ENCODE results near the gene DGKG. TPM values are rescaled to one million over a fixed set of nuclear protein-coding genes. Genes with fewer than 3 reads are reported as not detected.

DGKG gene
- total and polyA plus RNA-seq, 2 of the 8 experiments (the other 6 are each of a cell fraction or from before 2014, with no cell fraction given), result 0.30 to 0.48 TPM

GRCh38 chr3:186218421-186218820 lies 143.6 kb downstream of the DGKG start:
- H2BK5ac ChIP-seq (ENCODE audit: low read depth, low read length), result no peak overlapping the region
- no peak overlapping the region for H3K4me2 ChIP-seq (ENCODE audit: insufficient read depth in 1 of 2, low read depth in 2 of 2, low read length in 2 of 2)
- no peak overlapping the region for H3K18ac ChIP-seq (ENCODE audit: extremely low read depth, low read length)
- H3K4me1 ChIP-seq (replicated peaks in 1 of 4; ENCODE audit: control insufficient read depth in 3 of 4, insufficient read depth in 4 of 4, low read length in 3 of 4), result no peaks in the 10 kb centered on the region
- no peak overlapping the region for H4K5ac ChIP-seq (ENCODE audit: insufficient read length, low read depth, low read length)
- no peak overlapping the region for H2BK120ac ChIP-seq (replicated peaks; ENCODE audit: low read depth, low read length)
- no peak overlapping the region for H2BK20ac ChIP-seq (ENCODE audit: low read length)
- H3K79me1 ChIP-seq (ENCODE audit: low read depth, low read length), result no peaks in the 10 kb centered on the region
- FAIRE-seq (no peak), DNase-seq (ENCODE audit: low read depth in 1 of 2, low spot score in 2 of 2) (no peak)
- H4K8ac ChIP-seq (ENCODE audit: extremely low read depth, insufficient read depth, low read length), result no peak overlapping the region
- no peaks in the 10 kb centered on the region for H3K36me3 ChIP-seq (ENCODE audit: control insufficient read depth in 2 of 4, insufficient read depth in 4 of 4, low read length in 3 of 4)
- no peak overlapping the region for H3K56ac ChIP-seq (replicated peaks; ENCODE audit: insufficient read length, low read depth, low read length)
- 90% methylated on average over 2 of the region's 8 CpGs; no CpG with 5 or more reads in 1 of the 2 experiments for WGBS, 2 experiments (ENCODE audit: extremely low coverage in 1 of 2, insufficient coverage in 1 of 2, insufficient read length in 1 of 2, insufficient replicate concordance in 2 of 2, low coverage in 1 of 2, low lambda C conversion rate in 2 of 2, missing lambda C conversion rate in 1 of 2)
- no peaks in the 10 kb centered on the region for H3K27me3 ChIP-seq (replicated peaks in 1 of 4; ENCODE audit: control insufficient read depth in 3 of 4, extremely low read depth in 1 of 4, insufficient read depth in 3 of 4, low read length in 3 of 4)
- no peak overlapping the region for H3K9ac ChIP-seq (replicated peaks in 1 of 4; ENCODE audit: extremely low read depth in 1 of 4, low read depth in 3 of 4, low read length in 3 of 4)
- no peak overlapping the region for H3K4me3 ChIP-seq (ENCODE audit: extremely low read depth in 1 of 4, insufficient read depth in 2 of 4, low read depth in 3 of 4, low read length in 4 of 4)
- H3K27ac ChIP-seq (ENCODE audit: low read depth, low read length), result no peak overlapping the region
- no peak overlapping the region for H3K4ac ChIP-seq (replicated peaks; ENCODE audit: insufficient read length, low read depth, low read length)
- H2BK15ac ChIP-seq (ENCODE audit: low read length), result no peak overlapping the region
- no peaks in the 10 kb centered on the region for H4K20me1 ChIP-seq (replicated peaks in 1 of 2; ENCODE audit: control insufficient read depth in 1 of 2, insufficient read depth in 2 of 2, low read length in 2 of 2)
- H3K23ac ChIP-seq (ENCODE audit: insufficient read length), result no peak overlapping the region
- no peak overlapping the region for H2BK12ac ChIP-seq (ENCODE audit: low read depth, low read length)
- no peak overlapping the region for H4K91ac ChIP-seq (replicated peaks; ENCODE audit: insufficient read length, low read length)
- no peaks in the 10 kb centered on the region for H3K79me2 ChIP-seq (ENCODE audit: control insufficient read depth in 1 of 2, insufficient read depth in 2 of 2, low read length in 2 of 2)
- no peak overlapping the region for H3K14ac ChIP-seq (ENCODE audit: insufficient read length)
- no peaks in the 10 kb centered on the region for H3K9me3 ChIP-seq (ENCODE audit: insufficient read depth in 2 of 2, low read depth in 1 of 2, low read length in 1 of 2)
- ChIA-PET CTCF (ENCODE audit: partially characterized antibody) (interaction anchor here (0.9 to 2.1 kb wide), 10 partner anchors 10 to 275 kb away, joined by 3 to 8 read pairs (median 4); no protein-coding TSS in a partner anchor), POLR2A (ENCODE audit: partially characterized antibody) (no interaction called here)
- H3K23me2 ChIP-seq (ENCODE audit: low read depth, low read length), result no peaks in the 10 kb centered on the region
- H2AFZ ChIP-seq (ENCODE audit: low read length), result no peak overlapping the region
- H2AK5ac ChIP-seq (ENCODE audit: low read depth, low read length), result no peak overlapping the region
- no peak for TF ChIP-seq SIRT6 (IDR thresholded peaks at IDR 0.05; ENCODE audit: low read length)
- no peak for TF ChIP-seq SIX5 (IDR thresholded peaks at IDR 0.05; ENCODE audit: low read depth, low read length)
- no peak for TF ChIP-seq BCL11A (IDR thresholded peaks at IDR 0.05; ENCODE audit: low read depth in 2 of 2, low read length in 2 of 2)
- no peak for TF ChIP-seq CTBP2 (IDR thresholded peaks at IDR 0.05; ENCODE audit: borderline replicate concordance, insufficient read depth, insufficient read length, low read length)
- no peak for TF ChIP-seq CTCF (IDR thresholded peaks at IDR 0.05; ENCODE audit: control extremely low read depth in 1 of 3, insufficient read depth in 1 of 3, low read depth in 1 of 3, low read length in 3 of 3)
- no peak for TF ChIP-seq CEBPB (IDR thresholded peaks at IDR 0.05; ENCODE audit: low read depth, low read length)
- no peak for TF ChIP-seq KDM1A (IDR thresholded peaks at IDR 0.05; ENCODE audit: borderline replicate concordance, low read length)
- no peak for TF ChIP-seq TCF12 (IDR thresholded peaks at IDR 0.05; ENCODE audit: low read depth, low read length)
- TF ChIP-seq ATF3 (IDR thresholded peaks at IDR 0.05; ENCODE audit: insufficient read depth, low read depth, low read length), result no peak
- no peak for TF ChIP-seq E2F6 (IDR thresholded peaks at IDR 0.05)
- TF ChIP-seq GTF2F1 (IDR thresholded peaks at IDR 0.05; ENCODE audit: borderline replicate concordance, low read depth, low read length), result no peak
